GM18951 (cell line): ENCODE data around the gene OLR1.
"Not testable (repeated sequence)": the region's sequence is repeated elsewhere in the genome, so short reads cannot be mapped to it uniquely, and the experiment has no call there.

Source experiments
- POLR2A ChIP-seq: IDR thresholded peaks from 4 replicates; pipeline ENCODE4 v1.6.1; 2011; ENCODE audit warnings: mild to moderate bottlenecking; ENCODE audit not compliant: insufficient read length, insufficient read depth; ENCODE audit errors: extremely low read depth
- in situ Hi-C: fragments of 300-500 bp; cut with MboI; formaldehyde crosslinking; loops from one replicate; pipeline ENCODE4 v1.12.0; 2022; ENCODE audit warnings: low sequenced_read_pairs, mixed read lengths, inconsistent platforms; ENCODE audit not compliant: unreplicated experiment

The OLR1 gene

GRCh38 chr12:10171973-10172728 is at the start of gene OLR1:
TSS of gene OLR1 (minus strand) at chr12:10172132. CDS start at chr12:10172077, 55 bp downstream.
- in situ Hi-C loops, result no loop called here
- TF ChIP-seq POLR2A, result no peak

- TF ChIP-seq POLR2A, result no peak
- in situ Hi-C loops, result no loop called here
These were observed 48.6 kb upstream of the OLR1 start for GRCh38 chr12:10220398-10221077.

DNA sequence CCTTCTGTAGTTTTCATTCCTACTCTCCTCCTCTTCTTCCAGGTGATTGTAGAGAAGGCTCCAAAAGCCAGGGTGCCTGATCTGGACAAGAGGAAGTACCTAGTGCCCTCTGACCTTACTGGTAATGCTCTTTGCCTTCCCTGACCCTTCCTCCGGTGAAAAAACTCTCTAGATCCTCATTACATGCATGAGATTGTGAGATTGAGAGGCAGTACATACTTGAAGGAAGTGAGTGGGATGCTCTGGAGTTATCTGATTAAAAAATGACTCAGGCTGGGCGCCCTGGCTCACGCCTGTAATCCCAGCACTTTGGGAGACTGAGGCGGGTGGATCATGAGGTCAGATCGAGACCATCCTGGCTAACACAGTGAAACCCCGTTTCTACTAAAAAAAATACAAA is 46.1 kb upstream of the OLR1 start:
- TF ChIP-seq POLR2A, result no peak
- in situ Hi-C loops, result no loop called here

DNA sequence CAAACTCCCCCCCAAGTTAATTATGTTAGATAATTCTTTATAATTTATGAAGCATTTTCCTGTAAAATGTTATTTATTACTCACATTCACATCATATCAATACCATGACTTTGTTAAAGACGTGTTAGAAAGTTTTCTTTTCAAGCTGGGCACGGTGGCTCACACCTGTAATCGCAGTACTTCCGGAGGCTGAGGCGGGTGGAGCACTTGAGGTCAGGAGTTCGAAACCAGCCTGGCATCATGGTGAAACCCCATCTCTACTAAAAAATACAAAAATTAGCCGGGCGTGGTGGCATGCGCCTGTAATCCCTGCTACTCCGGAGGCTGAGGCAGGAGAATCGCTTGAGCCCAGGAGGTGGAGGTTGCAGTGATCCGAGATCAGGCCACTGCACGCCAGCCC is 44.0 kb upstream of the OLR1 start:
- in situ Hi-C loops, result not testable (repeated sequence)

DNA sequence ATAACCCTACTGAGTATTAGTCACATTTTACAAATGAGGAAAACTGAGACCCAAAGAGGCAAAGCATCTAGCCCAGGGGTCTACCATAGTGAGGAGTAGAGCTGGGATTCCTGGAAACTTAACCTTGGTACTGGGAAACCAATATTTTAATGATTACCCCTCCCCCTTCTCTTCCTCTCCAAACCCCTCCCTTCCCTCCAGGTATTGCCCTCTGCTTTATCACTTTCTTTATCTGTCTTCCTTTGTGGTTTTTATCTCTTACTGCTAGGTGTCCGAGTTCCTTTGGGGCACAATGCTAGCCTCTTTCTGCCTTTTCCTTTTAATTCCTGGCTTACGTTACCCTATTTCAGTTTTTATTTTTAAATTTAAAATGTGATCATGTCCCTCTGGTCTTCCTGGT is 43.5 kb upstream of the OLR1 start:
- TF ChIP-seq POLR2A, result no peak
- in situ Hi-C loops, result no loop called here

DNA sequence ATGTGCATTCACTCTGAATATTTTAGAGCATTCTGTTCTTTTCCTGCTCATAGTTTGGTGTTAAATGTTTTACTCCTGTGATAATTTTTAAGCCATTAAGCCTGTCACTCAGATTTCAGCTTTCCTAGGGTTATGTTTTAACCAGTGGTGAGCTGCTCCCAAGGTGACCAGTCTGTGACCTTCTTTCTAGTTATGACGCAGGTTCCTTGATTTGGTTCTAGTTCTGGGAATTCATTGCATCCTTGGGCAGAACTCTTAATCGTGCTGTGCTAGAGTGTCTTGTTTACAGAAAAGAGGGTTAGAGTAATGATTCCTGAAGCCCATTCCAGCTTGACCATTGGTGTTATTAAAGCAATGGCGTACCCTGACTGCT is 42.9 kb upstream of the OLR1 start:
- no peak for TF ChIP-seq POLR2A
- in situ Hi-C loops, result no loop called here

GRCh38 chr12:10214136-10214894 is 42.4 kb upstream of the OLR1 start:
- no peak for TF ChIP-seq POLR2A
- in situ Hi-C loops, result no loop called here

- no peak for TF ChIP-seq POLR2A
- in situ Hi-C loops, result no loop called here
These were observed 41.5 kb upstream of the OLR1 start for GRCh38 chr12:10213168-10214135.

DNA sequence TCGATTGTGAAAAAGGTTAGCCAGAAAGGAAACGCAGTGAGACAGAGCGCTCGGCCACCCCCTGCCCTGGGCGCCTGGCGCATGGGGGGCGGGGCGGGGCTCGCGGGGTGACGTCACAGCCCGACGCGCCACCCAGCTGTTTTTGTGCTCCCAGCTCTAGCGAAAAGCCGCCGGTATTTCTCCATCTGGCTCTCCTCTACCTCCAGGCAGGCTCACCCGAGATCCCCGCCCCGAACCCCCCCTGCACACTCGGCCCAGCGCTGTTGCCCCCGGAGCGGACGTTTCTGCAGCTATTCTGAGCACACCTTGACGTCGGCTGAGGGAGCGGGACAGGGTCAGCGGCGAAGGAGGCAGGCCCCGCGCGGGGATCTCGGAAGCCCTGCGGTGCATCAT is 40.8 kb upstream of the OLR1 start, which contains the start of gene GABARAPL1:
TSS of gene GABARAPL1 (plus strand) at position 139 of the 393 bp plus-strand sequence. CDS start at position 392, 253 bp downstream.
- no peak for TF ChIP-seq POLR2A
- in situ Hi-C loops, result no loop called here

DNA sequence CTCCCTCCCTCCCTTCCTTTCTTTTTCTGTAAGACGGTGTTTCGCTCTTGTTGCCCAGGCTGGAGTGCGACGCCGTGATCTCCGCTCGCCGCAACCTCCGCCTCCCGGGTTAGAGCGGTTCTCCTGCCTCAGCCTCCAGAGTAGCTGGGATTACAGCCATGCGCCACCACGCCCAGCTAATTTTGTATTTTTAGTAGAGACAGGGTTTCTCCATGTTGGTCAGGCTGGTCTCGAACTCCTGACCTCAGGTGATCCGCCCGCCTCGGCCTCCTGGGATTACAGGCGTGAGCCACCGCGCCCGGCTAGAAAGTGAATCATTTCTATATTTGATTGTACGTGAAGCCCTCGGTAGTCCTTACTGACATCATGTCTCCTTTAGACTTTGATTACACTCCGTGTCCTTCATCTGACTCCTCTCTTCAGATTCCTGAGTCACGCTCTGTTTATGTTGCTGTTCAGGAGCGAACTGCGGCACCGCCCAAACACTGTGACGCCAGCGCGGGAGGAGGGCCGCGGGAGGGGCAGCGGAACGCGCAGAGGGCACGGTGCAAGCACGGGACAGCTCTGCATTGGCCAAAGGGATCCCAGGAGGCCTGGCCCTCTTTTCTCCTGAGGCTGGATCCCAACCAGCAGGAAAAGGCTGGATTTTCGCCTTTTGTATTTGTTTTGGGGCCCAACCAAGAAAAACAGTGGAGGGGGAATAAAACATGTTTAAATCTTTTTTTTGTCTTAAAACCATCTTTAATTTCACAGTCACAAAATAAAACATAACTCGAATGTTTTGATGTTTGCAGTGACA is 40.2 kb upstream of the OLR1 start:
- TF ChIP-seq POLR2A, result no peak
- in situ Hi-C loops, result no loop called here

DNA sequence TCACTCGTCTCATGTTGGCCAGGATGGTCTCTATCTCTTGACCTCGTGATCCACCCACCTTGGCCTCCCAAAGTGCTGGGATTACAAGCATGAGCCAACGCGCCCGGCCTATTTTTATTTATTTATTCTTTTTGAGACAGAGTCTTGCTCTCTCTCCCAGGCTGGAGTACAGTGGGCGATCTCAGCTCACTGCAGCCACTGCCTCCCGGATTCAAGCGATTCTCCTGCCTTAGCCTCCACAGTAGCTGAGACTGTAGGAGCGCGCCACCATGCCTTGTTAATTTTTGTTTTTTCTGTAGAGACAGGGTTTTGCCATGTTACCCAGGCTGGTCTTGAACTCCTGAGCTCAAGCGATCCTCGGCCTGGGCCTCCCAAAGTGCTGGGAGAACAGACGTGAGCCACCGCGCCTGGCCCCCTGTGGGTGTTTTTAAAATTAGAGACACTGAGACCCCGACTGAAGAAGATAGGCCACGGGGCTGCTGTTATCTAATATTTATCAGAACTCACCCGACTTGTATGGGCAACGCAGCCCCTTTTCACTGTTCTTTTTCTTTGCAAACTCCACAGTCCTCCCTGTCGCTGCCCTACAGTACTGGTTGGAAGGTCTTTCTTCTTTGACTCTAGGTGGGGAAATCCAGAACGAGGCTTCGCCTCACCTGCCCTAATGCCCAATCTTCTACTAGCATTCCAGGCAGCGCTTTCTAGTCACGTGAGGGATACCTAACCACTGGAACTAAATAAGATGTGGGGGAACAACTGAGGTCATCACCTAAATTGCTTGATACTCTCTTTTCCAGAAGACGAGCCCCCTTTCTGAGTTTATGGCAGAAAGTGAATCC is 39.4 kb upstream of the OLR1 start:
- no peak for TF ChIP-seq POLR2A
- in situ Hi-C loops, result no loop called here
